Neural progenitor cell (in vitro differentiated cells): ENCODE measurements around the gene DMRTC2. TPM values are rescaled to one million over a fixed set of nuclear protein-coding genes. Genes with fewer than 3 reads are reported as not detected.

Experiments used
- DNase-seq: peaks from one replicate; pipeline ENCODE4 v3.0.0-alpha.2; 2016; ENCODE audit warnings: low spot score
- H2AFZ ChIP-seq: fragments of 200-600 bp; sonication (generic); replicated peaks from 2 replicates; pipeline ENCODE4 v1.6.1; 2016; ENCODE audit warnings: antibody characterized with exemption
- H3F3A ChIP-seq: fragments of 200-600 bp; sonication (generic); 2 replicates; pipeline ENCODE4 v1.6.1; 2016; ENCODE audit warnings: antibody characterized with exemption, low read depth
- H3K27ac ChIP-seq: fragments of 200-600 bp; sonication (generic); 2 replicates; pipeline ENCODE4 v1.5.1; 2016; ENCODE audit warnings: mild to moderate bottlenecking
- H3K27me3 ChIP-seq: fragments of 200-600 bp; sonication (generic); 2 replicates; pipeline ENCODE4 v1.6.1; 2016; ENCODE audit warnings: mild to moderate bottlenecking, moderate library complexity
- H3K36me3 ChIP-seq: fragments of 200-600 bp; sonication (generic); 2 replicates; pipeline ENCODE4 v1.5.1; 2016
- H3K4me1 ChIP-seq: fragments of 200-600 bp; sonication (generic); 2 replicates; pipeline ENCODE4 v1.6.1; 2016; ENCODE audit warnings: mixed run types
- H3K4me2 ChIP-seq: fragments of 200-600 bp; sonication (generic); 2 replicates; pipeline ENCODE4 v1.6.1; 2016
- H3K4me3 ChIP-seq: fragments of 200-600 bp; sonication (generic); 2 replicates; pipeline ENCODE4 v1.5.1; 2016
- H3K79me2 ChIP-seq: fragments of 200-600 bp; sonication (generic); 2 replicates; pipeline ENCODE4 v1.6.1; 2016; ENCODE audit warnings: low read depth
- H3K9ac ChIP-seq: fragments of 200-600 bp; sonication (generic); 2 replicates; pipeline ENCODE4 v1.6.1; 2016
- H3K9me3 ChIP-seq: fragments of 200-600 bp; sonication (generic); 2 replicates; pipeline ENCODE4 v1.5.1; 2016; ENCODE audit warnings: low read depth
- H4K20me1 ChIP-seq: fragments of 200-600 bp; sonication (generic); 2 replicates; pipeline ENCODE4 v1.6.1; 2016; ENCODE audit warnings: low read depth
- H3K27ac Mint-ChIP-seq: 3 replicates; pipeline ENCODE4 v1.8.0; 2021; ENCODE audit warnings: mixed read lengths
- H3K27me3 Mint-ChIP-seq: 2 replicates; pipeline ENCODE4 v1.8.0; 2022; ENCODE audit warnings: low read depth, mild to moderate bottlenecking, inconsistent platforms, moderate library complexity, mixed read lengths; ENCODE audit not compliant: insufficient read depth
- H3K36me3 Mint-ChIP-seq: 3 replicates; pipeline ENCODE4 v1.8.0; 2021; ENCODE audit warnings: mixed read lengths
- H3K4me1 Mint-ChIP-seq: 3 replicates; pipeline ENCODE4 v1.8.0; 2021; ENCODE audit warnings: mixed read lengths
- H3K4me3 Mint-ChIP-seq: 3 replicates; pipeline ENCODE4 v1.8.0; 2021; ENCODE audit warnings: mild to moderate bottlenecking, moderate library complexity, mixed read lengths
- H3K9me3 Mint-ChIP-seq: 3 replicates; pipeline ENCODE4 v1.8.0; 2020; ENCODE audit warnings: mixed read lengths
- CTCF ChIP-seq: fragments of 200-600 bp; sonication (generic); IDR thresholded peaks from 2 replicates; pipeline ENCODE4 v1.5.1; 2017; ENCODE audit warnings: antibody characterized with exemption, mild to moderate bottlenecking
- EZH2 ChIP-seq: fragments of 200-600 bp; sonication (generic); IDR thresholded peaks from 2 replicates; pipeline ENCODE4 v1.6.1; 2017; ENCODE audit warnings: antibody characterized with exemption, mild to moderate bottlenecking, moderate library complexity
- EZH2phosphoT487 ChIP-seq: fragments of 200-600 bp; sonication (generic); IDR thresholded peaks from 2 replicates; pipeline ENCODE4 v1.6.1; 2017; ENCODE audit warnings: antibody characterized with exemption
- total RNA-seq: library from RNA; depleted of rRNA; stranded (reverse); fragments of >200 nt; gene quantifications from 2 replicates; pipeline ENCODE4 v1.2.3, GENCODE V29; 2015; ENCODE audit warnings: low replicate concordance

The DMRTC2 gene
- total RNA-seq, 1 donor from 2014 or later, result not detected

GRCh38 chr19:41883821-41884733 is 39.2 kb downstream of the DMRTC2 start:
- Histone ChIP-seq H4K20me1 (no peaks in the 10 kb centered on the region), H3K4me3 (peak overlapping the region; percentile 92), H3K27me3 (peaks cover 44% of the 10 kb centered on the region), H3K9ac (peak overlapping the region; percentile 76), H3K27ac (no peak overlapping the region), H3K4me2 (peak overlapping the region; percentile 97), H3K4me1 (peaks cover 6% of the 10 kb centered on the region), H2AFZ (peak overlapping the region; percentile 96), H3K9me3 (no peaks in the 10 kb centered on the region), H3K79me2 (peaks cover 9% of the 10 kb centered on the region), H3F3A (peaks cover 22% of the 10 kb centered on the region), H3K36me3 (no peaks in the 10 kb centered on the region)
- peak; percentile 99 for DNase-seq
- no peaks in the 10 kb centered on the region for H3K36me3 Mint-ChIP-seq
- peaks cover 18% of the 10 kb centered on the region for H3K4me1 Mint-ChIP-seq
- TF ChIP-seq EZH2phosphoT487 (no peak), EZH2 (no peak), CTCF (no peak)
- H3K27ac Mint-ChIP-seq, result no peak overlapping the region
- H3K4me3 Mint-ChIP-seq, result peak overlapping the region; percentile 94
- H3K9me3 Mint-ChIP-seq, result no peaks in the 10 kb centered on the region
- peaks cover 31% of the 10 kb centered on the region for H3K27me3 Mint-ChIP-seq

GRCh38 chr19:41886761-41887710 is 42.2 kb downstream of the DMRTC2 start:
- no peak for DNase-seq
- H4K20me1 ChIP-seq, result no peaks in the 10 kb centered on the region
- no peaks in the 10 kb centered on the region for H3K9me3 ChIP-seq
- Mint-ChIP-seq H3K27me3 (peaks cover 21% of the 10 kb centered on the region), H3K9me3 (no peaks in the 10 kb centered on the region), H3K36me3 (no peaks in the 10 kb centered on the region), H3K4me3 (peak overlapping the region; percentile 64), H3K27ac (no peak overlapping the region), H3K4me1 (peaks cover 18% of the 10 kb centered on the region)
- H3K4me1 ChIP-seq, result peaks cover 6% of the 10 kb centered on the region
- TF ChIP-seq EZH2phosphoT487 (no peak), CTCF (no peak), EZH2 (no peak)
- no peak overlapping the region for H3K9ac ChIP-seq
- no peaks in the 10 kb centered on the region for H3K36me3 ChIP-seq
- H3F3A ChIP-seq, result peaks cover 20% of the 10 kb centered on the region
- H3K79me2 ChIP-seq, result peaks cover 9% of the 10 kb centered on the region
- H3K27ac ChIP-seq, result no peak overlapping the region
- H3K4me2 ChIP-seq, result no peak overlapping the region
- H3K27me3 ChIP-seq, result peaks cover 18% of the 10 kb centered on the region
- H2AFZ ChIP-seq, result no peak overlapping the region
- H3K4me3 ChIP-seq, result no peak overlapping the region

GRCh38 chr19:41887711-41888382 is 43.0 kb downstream of the DMRTC2 start:
- no peak for DNase-seq
- TF ChIP-seq CTCF, result no peak
- TF ChIP-seq EZH2, result no peak
- no peak for TF ChIP-seq EZH2phosphoT487
- Mint-ChIP-seq H3K4me3 (no peak overlapping the region), H3K36me3 (peaks cover under 1% of the 10 kb centered on the region), H3K27me3 (peaks cover 14% of the 10 kb centered on the region), H3K9me3 (no peaks in the 10 kb centered on the region), H3K4me1 (peaks cover 11% of the 10 kb centered on the region), H3K27ac (no peak overlapping the region)
- Histone ChIP-seq H2AFZ (no peak overlapping the region), H3K9ac (no peak overlapping the region), H4K20me1 (no peaks in the 10 kb centered on the region), H3K4me2 (no peak overlapping the region), H3K4me3 (no peak overlapping the region), H3K9me3 (no peaks in the 10 kb centered on the region), H3F3A (peaks cover 12% of the 10 kb centered on the region), H3K36me3 (no peaks in the 10 kb centered on the region), H3K4me1 (peaks cover 6% of the 10 kb centered on the region), H3K79me2 (peaks cover 9% of the 10 kb centered on the region), H3K27me3 (peaks cover 10% of the 10 kb centered on the region), H3K27ac (no peak overlapping the region)
